Kidney (tissue), 14 donors: ENCODE results near the gene CDKN2B. TPM values are rescaled to one million over a fixed set of nuclear protein-coding genes. Genes with fewer than 3 reads are reported as not detected.

ENCODE experiments used
- DNase-seq, 5 donors: peaks; one replicate each; pipeline ENCODE4 v3.0.0-alpha.2; 2013 to 2020
- FAIRE-seq: peaks from 2 replicates; lab custom pipeline; 2012; peaks lifted over from hg19 to GRCh38; lab: Jason Lieb, UNC
- H3K27ac ChIP-seq, 2 donors: one replicate each; pipeline ENCODE4 v1.7.0; 2013; ENCODE audit warnings: low read depth in 2 of 2, low read length in 2 of 2, inconsistent platforms in 1 of 2
- H3K27me3 ChIP-seq: one replicate; pipeline ENCODE4 v1.7.1; 2013; ENCODE audit warnings: low read length, inconsistent platforms; ENCODE audit not compliant: control insufficient read depth, insufficient read depth
- H3K36me3 ChIP-seq, 3 donors: one replicate each; pipeline versions ENCODE4 v1.7.0 to v1.7.1; 2013; ENCODE audit warnings: low read length in 3 of 3, control low read depth in 1 of 3, inconsistent platforms in 1 of 3; ENCODE audit not compliant: insufficient read depth in 3 of 3, control insufficient read depth in 2 of 3
- H3K4me1 ChIP-seq, 3 donors: one replicate each; pipeline versions ENCODE4 v1.7.0 to v1.7.1; 2013; ENCODE audit warnings: low read length in 3 of 3, inconsistent platforms in 1 of 3, low read depth in 1 of 3; ENCODE audit not compliant: control insufficient read depth in 2 of 3, insufficient read depth in 2 of 3
- H3K4me3 ChIP-seq, 3 donors: one replicate each; pipeline versions ENCODE4 v1.7.0 to v1.8.1; 2013; ENCODE audit warnings: low read length in 3 of 3, control low read depth in 1 of 3, inconsistent platforms in 1 of 3
- H3K9ac ChIP-seq, 3 donors: one replicate each; pipeline versions ENCODE4 v1.7.0 to v1.7.1; 2013; ENCODE audit warnings: low read length in 3 of 3, control low read depth in 1 of 3, inconsistent platforms in 1 of 3
- H3K9me3 ChIP-seq, 3 donors: one replicate each; pipeline versions ENCODE4 v1.7.0 to v1.7.1; 2013; ENCODE audit warnings: low read length in 3 of 3, control low read depth in 1 of 3, inconsistent platforms in 1 of 3; ENCODE audit not compliant: control insufficient read depth in 2 of 3, insufficient read depth in 1 of 3
- intact Hi-C: fragments of 100-400 bp; cut with DNase I; formaldehyde crosslinking; loops from one replicate; pipeline ENCODE4 v1.11.1; 2022
- polyA plus RNA-seq: library from polyadenylated mRNA; stranded (reverse); fragments of 350-450 nt; fragmentation: Illumina TruSeq; extraction: RNeasy Lipid Tissue Mini Kit (QIAGEN cat#74804); gene quantifications from one replicate; pipeline ENCODE4 v1.2.3, GENCODE V29; 2014; ENCODE audit warnings: low read depth, low replicate concordance; ENCODE audit not compliant: insufficient read depth
- total RNA-seq: library from RNA; stranded (reverse); fragmentation: NEBNext Ultra II Directional; extraction: Animal tissue kit (Norgen Biotek cat#: 25700); gene quantifications from one replicate; pipeline ENCODE4 v1.2.1, GENCODE V29; 2021
- TF ChIP-seq, protein P1 (sequence below): IDR thresholded peaks from 3 replicates; pipeline ENCODE4 v1.5.1; 2012; ENCODE audit warnings: mild to moderate bottlenecking, moderate library complexity, borderline replicate concordance; ENCODE audit not compliant: insufficient read depth; ENCODE audit errors: extremely low read depth
- donor health status: control.
- donor health status: control.
- donor health status: control.
- donor health status: control.
- donor health status: control.
- donor health status: DM: yes; HTN: yes; CAD: no.
- donor health status: Normal renal cell carcinoma (clear cell type).

CDKN2B gene
- total and polyA plus RNA-seq, 2 donors from 2014 or later: 0.30 to 1.8 TPM

- Histone ChIP-seq H3K27me3 (peaks cover 57% of the 10 kb centered on the region), H3K4me1 (no peaks in the 10 kb centered on the region), H3K9ac (no peak overlapping the region), H3K36me3 (no peaks in the 10 kb centered on the region), H3K9me3 (no peaks in the 10 kb centered on the region), H3K4me3 (no peak overlapping the region), H3K27ac (no peak overlapping the region)
- intact Hi-C loops: no loop called here
- DNase-seq: no peak
- FAIRE-seq: no peak
- TF ChIP-seq, protein P1, sequence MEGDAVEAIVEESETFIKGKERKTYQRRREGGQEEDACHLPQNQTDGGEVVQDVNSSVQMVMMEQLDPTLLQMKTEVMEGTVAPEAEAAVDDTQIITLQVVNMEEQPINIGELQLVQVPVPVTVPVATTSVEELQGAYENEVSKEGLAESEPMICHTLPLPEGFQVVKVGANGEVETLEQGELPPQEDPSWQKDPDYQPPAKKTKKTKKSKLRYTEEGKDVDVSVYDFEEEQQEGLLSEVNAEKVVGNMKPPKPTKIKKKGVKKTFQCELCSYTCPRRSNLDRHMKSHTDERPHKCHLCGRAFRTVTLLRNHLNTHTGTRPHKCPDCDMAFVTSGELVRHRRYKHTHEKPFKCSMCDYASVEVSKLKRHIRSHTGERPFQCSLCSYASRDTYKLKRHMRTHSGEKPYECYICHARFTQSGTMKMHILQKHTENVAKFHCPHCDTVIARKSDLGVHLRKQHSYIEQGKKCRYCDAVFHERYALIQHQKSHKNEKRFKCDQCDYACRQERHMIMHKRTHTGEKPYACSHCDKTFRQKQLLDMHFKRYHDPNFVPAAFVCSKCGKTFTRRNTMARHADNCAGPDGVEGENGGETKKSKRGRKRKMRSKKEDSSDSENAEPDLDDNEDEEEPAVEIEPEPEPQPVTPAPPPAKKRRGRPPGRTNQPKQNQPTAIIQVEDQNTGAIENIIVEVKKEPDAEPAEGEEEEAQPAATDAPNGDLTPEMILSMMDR: no peak
Observed at GRCh38 chr9:21984101-21984500, 25.0 kb downstream of the CDKN2B start.

DNA sequence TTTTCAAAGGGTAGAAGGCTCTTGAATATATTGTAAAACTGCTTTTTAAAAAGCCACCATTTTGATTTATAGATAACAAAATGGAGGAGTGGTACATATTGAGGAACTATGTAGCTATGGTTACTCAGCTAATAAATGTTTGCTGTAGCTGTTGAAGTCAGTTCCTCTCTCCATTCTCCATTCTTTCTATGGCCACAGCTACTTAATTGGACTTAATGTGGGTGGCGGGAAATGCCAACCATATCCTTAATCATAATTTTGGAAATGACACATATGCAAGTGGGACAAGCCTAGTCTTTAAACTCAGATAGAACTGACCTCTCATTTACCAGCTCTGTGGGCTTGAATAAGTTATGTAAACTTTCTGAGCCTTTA is 25.6 kb downstream of the CDKN2B start:
- no peaks in the 10 kb centered on the region for H3K4me1 ChIP-seq
- H3K36me3 ChIP-seq: no peaks in the 10 kb centered on the region
- no peak overlapping the region for H3K9ac ChIP-seq
- H3K27ac ChIP-seq: no peak overlapping the region
- no peak overlapping the region for H3K4me3 ChIP-seq
- TF ChIP-seq, protein P1: no peak
- intact Hi-C loops: no loop called here
- no peak for FAIRE-seq
- H3K9me3 ChIP-seq: no peaks in the 10 kb centered on the region
- H3K27me3 ChIP-seq: peaks cover 55% of the 10 kb centered on the region
- no peak for DNase-seq

DNA sequence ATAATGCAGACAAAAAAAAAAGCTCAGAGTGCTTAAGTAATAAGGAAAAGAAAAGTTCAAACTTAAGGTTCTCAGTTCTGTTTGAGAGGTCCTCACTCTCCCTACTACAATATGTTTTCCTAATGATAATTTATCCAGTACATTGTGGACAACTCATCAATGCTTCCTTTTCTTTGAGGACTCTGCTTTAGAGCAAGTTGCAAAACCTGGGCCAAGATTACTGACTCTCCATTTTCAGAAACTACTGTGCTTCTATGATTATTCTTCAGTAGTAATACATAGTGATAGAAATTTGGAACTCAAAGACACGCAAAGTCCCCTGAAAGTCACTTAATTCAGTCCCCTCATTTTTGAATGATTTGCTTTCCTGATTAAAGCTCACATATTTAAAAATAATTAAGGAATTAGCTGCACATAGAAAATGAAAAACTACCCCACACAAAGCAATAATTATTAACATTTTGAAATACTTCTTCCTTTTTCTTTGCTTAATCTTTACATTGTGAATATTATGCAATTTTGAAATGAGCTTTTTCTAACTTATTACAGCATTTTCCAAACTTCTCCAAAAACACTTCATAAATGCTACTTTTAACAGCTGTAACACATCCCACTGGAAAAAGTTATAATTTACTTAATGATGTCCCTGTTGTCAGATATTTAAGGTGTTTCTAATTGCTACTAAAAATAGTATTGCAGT is 26.1 kb downstream of the CDKN2B start:
- TF ChIP-seq, protein P1: no peak
- Histone ChIP-seq H3K27ac (no peak overlapping the region), H3K9ac (no peak overlapping the region), H3K27me3 (peaks cover 52% of the 10 kb centered on the region), H3K9me3 (no peaks in the 10 kb centered on the region), H3K4me3 (no peak overlapping the region), H3K4me1 (no peaks in the 10 kb centered on the region), H3K36me3 (no peaks in the 10 kb centered on the region)
- DNase-seq: no peak
- intact Hi-C loops: no loop called here
- FAIRE-seq: no peak

DNA sequence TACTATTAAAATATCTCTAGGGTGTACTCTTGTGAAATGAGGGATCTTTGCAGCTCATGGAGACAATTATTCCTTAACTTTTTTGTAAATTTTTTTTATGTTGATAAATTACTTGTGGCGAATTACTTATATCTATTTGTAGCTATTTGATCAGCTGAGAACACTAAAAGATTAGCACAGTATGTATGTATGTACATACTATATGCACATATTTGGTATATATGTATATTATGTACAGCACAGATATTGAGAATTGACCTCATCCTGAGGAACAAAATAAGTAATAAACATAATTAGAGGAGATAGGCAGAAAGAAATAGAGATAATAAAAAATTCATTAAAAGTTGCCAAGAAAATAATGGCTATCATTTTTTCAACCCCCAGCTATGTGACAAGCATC is 26.7 kb downstream of the CDKN2B start:
- peaks cover 53% of the 10 kb centered on the region for H3K27me3 ChIP-seq

More for the DNA sequence above, 26.7 kb downstream of the CDKN2B start:
- H3K4me1 ChIP-seq: no peaks in the 10 kb centered on the region
- intact Hi-C loops: no loop called here
- no peak overlapping the region for H3K9ac ChIP-seq
- H3K4me3 ChIP-seq: no peak overlapping the region
- no peak for FAIRE-seq
- H3K27ac ChIP-seq: no peak overlapping the region
- DNase-seq: no peak
- H3K36me3 ChIP-seq: no peaks in the 10 kb centered on the region
- TF ChIP-seq, protein P1: no peak
- no peaks in the 10 kb centered on the region for H3K9me3 ChIP-seq
